ENCODE data around the gene ERI3.

- TF ChIP-seq, protein P1, sequence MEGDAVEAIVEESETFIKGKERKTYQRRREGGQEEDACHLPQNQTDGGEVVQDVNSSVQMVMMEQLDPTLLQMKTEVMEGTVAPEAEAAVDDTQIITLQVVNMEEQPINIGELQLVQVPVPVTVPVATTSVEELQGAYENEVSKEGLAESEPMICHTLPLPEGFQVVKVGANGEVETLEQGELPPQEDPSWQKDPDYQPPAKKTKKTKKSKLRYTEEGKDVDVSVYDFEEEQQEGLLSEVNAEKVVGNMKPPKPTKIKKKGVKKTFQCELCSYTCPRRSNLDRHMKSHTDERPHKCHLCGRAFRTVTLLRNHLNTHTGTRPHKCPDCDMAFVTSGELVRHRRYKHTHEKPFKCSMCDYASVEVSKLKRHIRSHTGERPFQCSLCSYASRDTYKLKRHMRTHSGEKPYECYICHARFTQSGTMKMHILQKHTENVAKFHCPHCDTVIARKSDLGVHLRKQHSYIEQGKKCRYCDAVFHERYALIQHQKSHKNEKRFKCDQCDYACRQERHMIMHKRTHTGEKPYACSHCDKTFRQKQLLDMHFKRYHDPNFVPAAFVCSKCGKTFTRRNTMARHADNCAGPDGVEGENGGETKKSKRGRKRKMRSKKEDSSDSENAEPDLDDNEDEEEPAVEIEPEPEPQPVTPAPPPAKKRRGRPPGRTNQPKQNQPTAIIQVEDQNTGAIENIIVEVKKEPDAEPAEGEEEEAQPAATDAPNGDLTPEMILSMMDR (IDR thresholded peaks at IDR 0.05; ENCODE audit: low read length): no peak
- TF ChIP-seq EZH2 (IDR thresholded peaks at IDR 0.05; ENCODE audit: borderline replicate concordance, low read length): no peak
Measured at GRCh38 chr1:44339731-44340130, 15.3 kb downstream of the ERI3 start.
